K562 (cell line): ENCODE measurements around the gene SLC25A48. TPM values are rescaled to one million over a fixed set of nuclear protein-coding genes. Genes with fewer than 3 reads are reported as not detected.

Source experiments
- CSDE1 ChIP-seq, 2 experiments: fragments of 450-650 bp; IDR thresholded peaks; 2 replicates each; pipeline ENCODE4 v1.6.1; 2016; ENCODE audit warnings: mild to moderate bottlenecking in 1 of 2
- MYC ChIP-seq, 2 experiments: fragments of 250-450 bp in 1 of 2; sonication (Bioruptor Pico) in 1 of 2; IDR thresholded peaks; 2 replicates each; pipeline versions ENCODE4 v1.5.1 to v1.6.1; 2012 to 2021; ENCODE audit warnings: low read depth in 2 of 2, borderline replicate concordance in 1 of 2, improper control_type of control experiment in 1 of 2, low read length in 1 of 2, mild to moderate bottlenecking in 1 of 2, moderate library complexity in 1 of 2
- TRIM24 ChIP-seq, 2 experiments: fragments of 450-650 bp; IDR thresholded peaks; 2 replicates each; pipeline ENCODE4 v1.6.1; 2016
- ZNF561 ChIP-seq: fragments of 450-650 bp; formaldehyde crosslinking; conservative IDR thresholded peaks from 2 replicates; pipeline ENCODE4 v1.4.0; 2020; ENCODE audit warnings: mild to moderate bottlenecking, moderate library complexity
- polyA plus RNA-seq, 8 experiments: library from polyadenylated mRNA; depleted of rRNA in 4 of 8; stranded (reverse) in 5 of 8; unstranded in 3 of 8; fragments of >200 nt; fragmentation: Nextera tagmentation in 2 of 8; fragmentation: Illumina TruSeq in 1 of 8; extraction: Ambion mirVana in 2 of 8; extraction: Trizol in 1 of 8; gene quantifications; 2 replicates each; pipeline versions ENCODE4 v1.2.1 to v1.2.3, GENCODE V29; 2011 to 2014; ENCODE audit warnings: inconsistent platforms in 1 of 8, missing spikeins in 1 of 8
- total RNA-seq, 7 experiments: library from RNA; depleted of rRNA in 6 of 7; stranded (reverse); fragments of >200 nt in 6 of 7; fragmentation: Illumina TruSeq in 2 of 7; extraction: Trizol in 2 of 7; gene quantifications; 2 replicates each; pipeline versions ENCODE4 v1.2.1 to v1.2.3, GENCODE V29; 2011 to 2021; ENCODE audit warnings: low replicate concordance in 1 of 7
- TF ChIP-seq, protein P1 (sequence below): sonication (generic); formaldehyde crosslinking; IDR thresholded peaks from 2 replicates; pipeline ENCODE4 v1.8.0; 2023; ENCODE audit warnings: mild to moderate bottlenecking, missing genetic modification reagents
- TF ChIP-seq, protein P2 (sequence below), 2 experiments: fragments of 450-650 bp; IDR thresholded peaks; 2 replicates each; pipeline ENCODE4 v1.6.1; 2016

SLC25A48 gene
- total and polyA plus RNA-seq, 9 of the 15 experiments (the other 6 are each of a cell fraction or from before 2014, with no cell fraction given), result 0.08 to 0.35 (median 0.23) TPM; not detected in 1

DNA sequence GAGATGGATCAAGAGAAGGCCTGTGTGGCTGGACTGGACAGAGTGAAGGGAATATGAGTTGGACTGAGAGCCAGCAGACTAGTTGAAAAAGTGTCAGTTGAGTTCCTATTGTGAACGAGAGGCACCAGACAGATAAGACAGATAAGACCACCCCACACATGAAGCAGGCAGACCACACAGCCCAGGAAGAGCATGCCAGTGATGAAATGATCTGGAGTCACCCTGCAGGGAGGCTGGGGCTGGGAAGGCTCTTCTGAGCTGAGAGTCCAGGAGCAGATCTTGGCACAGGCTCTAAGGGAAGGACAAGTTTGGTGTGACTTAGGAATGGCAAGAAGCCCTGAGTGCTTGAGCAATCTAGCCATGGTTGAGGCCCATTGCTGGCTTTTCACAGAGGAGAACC, 10.6 kb upstream of the SLC25A48 start (continued):
- TF ChIP-seq, protein P1, sequence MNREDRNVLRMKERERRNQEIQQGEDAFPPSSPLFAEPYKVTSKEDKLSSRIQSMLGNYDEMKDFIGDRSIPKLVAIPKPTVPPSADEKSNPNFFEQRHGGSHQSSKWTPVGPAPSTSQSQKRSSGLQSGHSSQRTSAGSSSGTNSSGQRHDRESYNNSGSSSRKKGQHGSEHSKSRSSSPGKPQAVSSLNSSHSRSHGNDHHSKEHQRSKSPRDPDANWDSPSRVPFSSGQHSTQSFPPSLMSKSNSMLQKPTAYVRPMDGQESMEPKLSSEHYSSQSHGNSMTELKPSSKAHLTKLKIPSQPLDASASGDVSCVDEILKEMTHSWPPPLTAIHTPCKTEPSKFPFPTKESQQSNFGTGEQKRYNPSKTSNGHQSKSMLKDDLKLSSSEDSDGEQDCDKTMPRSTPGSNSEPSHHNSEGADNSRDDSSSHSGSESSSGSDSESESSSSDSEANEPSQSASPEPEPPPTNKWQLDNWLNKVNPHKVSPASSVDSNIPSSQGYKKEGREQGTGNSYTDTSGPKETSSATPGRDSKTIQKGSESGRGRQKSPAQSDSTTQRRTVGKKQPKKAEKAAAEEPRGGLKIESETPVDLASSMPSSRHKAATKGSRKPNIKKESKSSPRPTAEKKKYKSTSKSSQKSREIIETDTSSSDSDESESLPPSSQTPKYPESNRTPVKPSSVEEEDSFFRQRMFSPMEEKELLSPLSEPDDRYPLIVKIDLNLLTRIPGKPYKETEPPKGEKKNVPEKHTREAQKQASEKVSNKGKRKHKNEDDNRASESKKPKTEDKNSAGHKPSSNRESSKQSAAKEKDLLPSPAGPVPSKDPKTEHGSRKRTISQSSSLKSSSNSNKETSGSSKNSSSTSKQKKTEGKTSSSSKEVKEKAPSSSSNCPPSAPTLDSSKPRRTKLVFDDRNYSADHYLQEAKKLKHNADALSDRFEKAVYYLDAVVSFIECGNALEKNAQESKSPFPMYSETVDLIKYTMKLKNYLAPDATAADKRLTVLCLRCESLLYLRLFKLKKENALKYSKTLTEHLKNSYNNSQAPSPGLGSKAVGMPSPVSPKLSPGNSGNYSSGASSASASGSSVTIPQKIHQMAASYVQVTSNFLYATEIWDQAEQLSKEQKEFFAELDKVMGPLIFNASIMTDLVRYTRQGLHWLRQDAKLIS, result no peak
- TF ChIP-seq CSDE1 (IDR thresholded peaks at IDR 0.05), result no peak
- no peak for TF ChIP-seq ZNF561
- no peak for TF ChIP-seq MYC (IDR thresholded peaks at IDR 0.05; ENCODE audit: low read depth, low read length)
- no peak for TF ChIP-seq MYC (CRISPR knock-in tag; IDR thresholded peaks at IDR 0.05; ENCODE audit: borderline replicate concordance, low read depth)
- TF ChIP-seq, protein P2, sequence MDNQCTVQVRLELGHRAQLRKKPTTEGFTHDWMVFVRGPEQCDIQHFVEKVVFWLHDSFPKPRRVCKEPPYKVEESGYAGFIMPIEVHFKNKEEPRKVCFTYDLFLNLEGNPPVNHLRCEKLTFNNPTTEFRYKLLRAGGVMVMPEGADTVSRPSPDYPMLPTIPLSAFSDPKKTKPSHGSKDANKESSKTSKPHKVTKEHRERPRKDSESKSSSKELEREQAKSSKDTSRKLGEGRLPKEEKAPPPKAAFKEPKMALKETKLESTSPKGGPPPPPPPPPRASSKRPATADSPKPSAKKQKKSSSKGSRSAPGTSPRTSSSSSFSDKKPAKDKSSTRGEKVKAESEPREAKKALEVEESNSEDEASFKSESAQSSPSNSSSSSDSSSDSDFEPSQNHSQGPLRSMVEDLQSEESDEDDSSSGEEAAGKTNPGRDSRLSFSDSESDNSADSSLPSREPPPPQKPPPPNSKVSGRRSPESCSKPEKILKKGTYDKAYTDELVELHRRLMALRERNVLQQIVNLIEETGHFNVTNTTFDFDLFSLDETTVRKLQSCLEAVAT (IDR thresholded peaks at IDR 0.05), result no peak
- no peak for TF ChIP-seq TRIM24 (IDR thresholded peaks at IDR 0.05)
